Activated CD4-positive, alpha-beta T cell treated with anti-CD3 and anti-CD28 coated beads, Interleukin-2, amount 50 U/mL, for 48 hours (primary cell): Measurements from ENCODE around the gene ANKRD29.
A peak's percentile ranks its signal among the peaks of the same experiment; 100 is the strongest.

Experiments
- DNase-seq, 2 experiments: peaks; one replicate each; pipeline ENCODE4 v3.0.0-alpha.2; 2020

Gene ANKRD29

GRCh38 chr18:23683671-23684070 is 21.0 kb upstream of the ANKRD29 start:
- DNase-seq = no peak

GRCh38 chr18:23683155-23683554 is 20.4 kb upstream of the ANKRD29 start:
- no peak for DNase-seq

GRCh38 chr18:23682472-23682871 is 19.8 kb upstream of the ANKRD29 start:
- no peak for DNase-seq

- DNase-seq = no peak
Measured at GRCh38 chr18:23682045-23682444, 19.3 kb upstream of the ANKRD29 start.

DNA sequence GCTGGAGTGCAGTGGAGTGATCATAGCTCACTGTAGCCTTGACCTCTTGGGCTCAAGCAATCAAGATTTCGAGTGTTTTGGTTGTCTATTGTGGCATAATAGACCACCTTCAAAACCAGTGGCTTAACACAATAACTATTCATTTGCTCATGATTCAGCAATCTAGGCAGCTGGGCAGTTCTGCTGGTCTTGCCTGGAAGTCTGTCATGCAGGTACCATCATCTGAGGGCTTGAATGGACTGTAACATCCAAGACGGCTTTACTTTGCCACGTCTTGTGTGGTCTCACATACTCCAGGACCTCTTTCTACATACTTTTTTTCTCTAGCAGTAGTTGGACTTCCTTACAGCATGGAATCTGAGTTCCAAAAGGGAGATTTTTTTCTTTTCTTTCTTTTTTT is 13.2 kb upstream of the ANKRD29 start:
- no peak for DNase-seq

- DNase-seq = no peak
Measured at GRCh38 chr18:23675236-23675635, 12.5 kb upstream of the ANKRD29 start.

DNA sequence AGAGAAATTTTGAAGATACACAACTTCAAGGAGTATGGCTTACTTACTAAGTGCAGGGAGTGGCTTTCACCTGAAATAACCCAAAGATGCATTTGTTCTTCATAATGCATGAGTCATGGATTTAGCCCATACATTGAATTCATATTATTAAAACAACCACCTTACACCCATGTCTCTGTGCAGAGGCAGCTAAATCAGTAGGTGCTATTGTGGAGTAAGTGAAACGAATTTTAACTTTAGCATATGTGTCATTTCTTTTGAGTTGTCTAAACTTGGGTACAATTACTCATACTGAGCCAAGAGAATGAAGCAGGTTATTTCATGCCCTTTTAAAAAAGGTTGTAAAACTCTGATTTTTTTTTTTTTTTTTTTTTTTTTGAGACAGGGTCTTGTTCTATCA is 11.0 kb upstream of the ANKRD29 start:
- no peak for DNase-seq

GRCh38 chr18:23671564-23671963 is 8.9 kb upstream of the ANKRD29 start:
- DNase-seq = no peak

DNA sequence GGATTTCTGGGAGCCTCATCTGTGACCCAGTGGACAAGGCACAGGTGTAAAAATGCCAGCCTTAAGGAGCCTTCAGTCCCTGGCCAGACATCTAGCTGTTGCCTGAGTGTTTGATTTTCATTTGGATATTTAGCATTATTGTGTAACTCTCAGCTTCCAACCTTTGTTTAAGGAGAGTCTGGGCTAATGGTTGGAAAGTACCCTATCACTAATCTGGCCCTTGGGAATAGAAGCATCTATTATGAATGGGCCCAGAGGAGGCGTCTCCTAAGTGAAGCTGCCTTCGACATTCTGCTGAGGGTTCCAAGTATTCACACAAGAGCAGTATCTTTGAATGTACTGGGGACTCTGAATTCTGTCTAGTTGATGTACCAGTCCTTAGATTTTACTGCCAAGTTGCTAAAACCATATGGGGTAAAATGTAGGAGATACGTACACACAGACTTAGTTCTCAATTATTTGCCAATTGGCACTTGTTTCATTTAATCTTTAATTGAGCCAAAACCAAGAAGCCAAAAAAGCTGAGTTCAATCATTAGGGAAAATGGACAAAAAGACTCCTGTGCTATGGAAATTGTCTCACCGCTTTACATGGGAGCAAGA is 7.2 kb upstream of the ANKRD29 start:
- no peak for DNase-seq

- no peak for DNase-seq
Measured at GRCh38 chr18:23669202-23669766, 6.6 kb upstream of the ANKRD29 start.

- DNase-seq = no peak
Measured at GRCh38 chr18:23668731-23669130, 6.0 kb upstream of the ANKRD29 start.

GRCh38 chr18:23667114-23667513 is 4.4 kb upstream of the ANKRD29 start:
- DNase-seq = no peak

DNA sequence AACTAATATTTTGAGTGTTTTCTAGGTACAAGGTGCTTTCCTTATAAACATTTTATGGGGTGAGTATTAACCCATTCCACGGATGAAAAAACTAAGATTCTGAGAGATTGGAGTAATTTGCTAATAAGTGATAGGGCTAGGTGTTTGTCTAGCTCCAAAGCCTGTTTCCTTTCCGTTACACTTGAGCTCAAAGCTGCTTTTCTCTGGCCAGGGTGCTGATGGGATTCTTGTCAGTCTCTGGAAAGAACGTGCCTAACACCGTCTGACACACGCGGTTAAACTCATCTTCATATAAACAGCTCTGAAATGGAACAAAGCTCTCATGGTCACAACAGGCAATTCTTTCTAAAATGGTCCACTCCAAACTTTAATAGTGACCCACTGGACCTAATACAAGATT is 2.0 kb upstream of the ANKRD29 start:
- no peak for DNase-seq

DNA sequence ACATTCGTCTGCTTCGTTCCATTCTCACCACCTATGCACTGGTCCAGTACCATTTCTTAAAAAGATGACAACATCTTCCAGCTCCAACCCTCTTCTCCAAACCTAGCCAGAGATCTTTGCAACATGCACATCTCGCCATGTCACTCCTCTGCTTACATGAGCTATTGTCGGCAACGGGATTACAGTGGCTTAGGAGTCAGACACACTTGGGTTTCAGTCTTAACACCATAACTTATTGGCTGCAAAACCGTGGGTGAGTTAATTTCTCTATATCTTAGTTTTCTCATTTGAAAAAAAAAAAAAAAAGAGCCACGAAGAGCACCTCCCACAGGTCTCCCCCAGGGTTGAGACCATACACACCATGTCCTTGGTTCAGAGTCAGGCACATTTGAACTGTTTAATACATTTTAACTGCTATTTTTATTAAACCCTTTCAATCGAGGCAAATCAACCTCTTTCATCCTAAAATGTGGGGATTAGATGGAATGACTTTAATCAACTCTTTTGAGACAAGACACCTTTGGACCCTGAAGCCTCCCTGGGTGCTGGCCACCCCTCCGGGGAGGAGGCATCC is 889 bp downstream of the ANKRD29 start:
- peak in 1 of 2 experiments; percentile 9 for DNase-seq

DNA sequence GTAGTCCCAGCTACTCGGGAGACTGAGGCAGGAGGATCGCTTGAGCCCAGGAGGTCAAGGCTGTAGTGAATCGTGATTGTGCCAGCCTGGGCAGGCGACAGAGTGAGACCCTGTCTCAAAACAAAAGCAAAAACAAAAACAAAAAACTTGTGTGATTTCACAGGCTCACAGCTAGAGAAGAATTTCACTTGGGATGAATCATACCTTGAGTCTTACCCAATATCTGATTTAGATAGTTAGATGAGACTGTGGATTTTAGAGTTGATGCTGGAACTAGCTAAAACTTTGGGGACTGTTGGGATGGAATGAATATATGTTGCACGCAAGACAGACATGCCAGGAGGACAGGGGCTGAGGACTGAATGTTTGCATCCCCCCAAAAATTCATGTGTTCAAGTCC is 4.4 kb downstream of the ANKRD29 start:
- DNase-seq = no peak

DNA sequence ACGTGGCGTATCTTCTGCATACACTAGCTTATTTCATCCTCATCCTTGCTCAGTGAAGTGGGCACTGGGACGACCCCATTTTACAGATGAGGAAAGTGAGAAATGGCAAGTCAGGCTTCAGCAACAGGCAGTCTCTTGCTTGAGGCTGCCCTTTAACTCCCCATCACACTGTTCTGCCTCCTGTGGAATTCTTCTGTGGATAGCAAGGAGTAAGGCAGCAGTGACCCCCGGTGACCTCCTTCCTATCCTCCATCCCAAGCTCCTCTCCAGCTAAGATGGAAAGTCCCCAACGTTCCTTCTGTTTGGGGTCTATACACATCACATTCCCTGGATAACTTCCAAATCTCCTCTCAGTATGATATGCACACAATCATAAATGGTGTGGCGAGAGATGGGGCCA is 10.5 kb downstream of the ANKRD29 start:
- DNase-seq = no peak

- no peak for DNase-seq
Measured at GRCh38 chr18:23650968-23651927, 11.5 kb downstream of the ANKRD29 start.

GRCh38 chr18:23648940-23649607 is 13.6 kb downstream of the ANKRD29 start:
- no peak for DNase-seq

- DNase-seq = no peak
Measured at GRCh38 chr18:23648456-23648855, 14.3 kb downstream of the ANKRD29 start.

GRCh38 chr18:23646282-23646681 is 16.4 kb downstream of the ANKRD29 start:
- DNase-seq = no peak

- DNase-seq = no peak
Measured at GRCh38 chr18:23645568-23646175, 17.0 kb downstream of the ANKRD29 start.

GRCh38 chr18:23643815-23644490 is 18.8 kb downstream of the ANKRD29 start:
- no peak for DNase-seq
